ENCODE results near the gene PRMT2.
A peak's percentile ranks its signal among the peaks of the same experiment; 100 is the strongest.

Gene PRMT2

GRCh38 chr21:46635324-46636180, at the start of gene PRMT2:
Gene PRMT2, plus strand, starts transcription at chr21:46635674. Its CDS starts 1,278 bp downstream, at chr21:46636952.
- DNase-seq = peak; percentile 97

GRCh38 chr21:46594276-46594675, 41.2 kb upstream of the PRMT2 start:
- DNase-seq = no peak

DNA sequence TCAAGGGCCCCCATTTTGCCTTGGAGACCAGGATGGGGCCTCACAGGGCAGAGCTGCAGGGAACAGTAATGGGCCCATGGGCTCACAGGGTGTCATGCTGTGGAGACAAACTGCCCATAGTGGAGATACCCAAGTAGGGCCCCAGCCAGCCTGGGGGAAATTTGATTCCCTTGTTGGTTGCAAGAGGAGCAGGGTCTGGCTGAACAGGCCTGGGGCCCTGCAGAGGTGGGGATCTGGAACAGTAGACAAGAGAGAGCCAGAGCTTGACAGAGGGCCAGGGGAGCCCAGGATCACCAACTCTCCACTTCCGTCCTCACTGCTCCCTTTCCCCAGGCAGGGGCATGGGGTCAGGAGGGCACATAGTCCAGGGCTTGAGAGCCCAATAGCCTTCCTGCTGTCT, 39.3 kb upstream of the PRMT2 start:
- no peak for DNase-seq

GRCh38 chr21:46597031-46597430, 38.4 kb upstream of the PRMT2 start:
- no peak for DNase-seq

DNA sequence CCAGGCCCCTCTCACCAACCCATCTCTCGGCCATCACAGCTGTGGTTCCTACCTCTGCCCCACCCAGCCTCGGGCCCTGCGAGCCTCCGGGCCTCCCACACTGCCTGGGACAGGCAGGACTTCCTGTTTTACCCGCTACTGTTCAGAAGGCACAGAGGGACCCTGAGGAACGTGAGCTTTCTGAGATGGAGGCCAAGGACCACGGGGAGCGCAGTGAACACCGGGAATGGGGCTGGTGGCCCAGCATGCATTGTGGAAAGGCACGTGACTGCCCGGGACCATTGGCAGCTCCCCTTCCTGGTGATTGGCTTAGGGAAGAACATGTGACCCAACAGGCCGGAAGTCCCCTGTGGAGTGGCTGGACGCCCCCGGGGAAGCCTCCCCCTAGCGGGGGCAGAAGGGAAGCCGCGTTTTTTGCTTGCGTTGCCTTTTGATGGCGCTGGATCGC, 37.6 kb upstream of the PRMT2 start:
- DNase-seq = no peak

GRCh38 chr21:46598581-46599572, 36.6 kb upstream of the PRMT2 start:
- DNase-seq = peak; percentile 67

DNA sequence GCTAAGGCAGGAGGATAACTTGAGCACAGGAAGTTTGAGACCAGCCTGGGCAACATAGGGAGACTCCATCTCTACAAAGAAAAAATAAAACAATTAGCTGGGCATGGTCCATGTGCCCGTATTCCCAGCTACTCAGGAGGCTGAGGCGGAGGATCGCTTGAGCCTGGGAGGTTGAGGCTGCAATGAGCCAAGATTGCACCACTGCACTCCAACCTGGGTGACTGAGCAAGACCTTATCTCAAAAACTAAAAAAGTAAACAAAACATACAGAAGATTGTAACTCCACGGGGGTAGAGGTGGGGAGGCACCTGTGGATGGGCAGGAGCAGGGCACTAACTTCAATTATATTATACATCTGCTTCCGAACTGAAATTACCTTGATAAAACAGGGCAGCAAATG, 35.2 kb upstream of the PRMT2 start:
- no peak for DNase-seq

DNA sequence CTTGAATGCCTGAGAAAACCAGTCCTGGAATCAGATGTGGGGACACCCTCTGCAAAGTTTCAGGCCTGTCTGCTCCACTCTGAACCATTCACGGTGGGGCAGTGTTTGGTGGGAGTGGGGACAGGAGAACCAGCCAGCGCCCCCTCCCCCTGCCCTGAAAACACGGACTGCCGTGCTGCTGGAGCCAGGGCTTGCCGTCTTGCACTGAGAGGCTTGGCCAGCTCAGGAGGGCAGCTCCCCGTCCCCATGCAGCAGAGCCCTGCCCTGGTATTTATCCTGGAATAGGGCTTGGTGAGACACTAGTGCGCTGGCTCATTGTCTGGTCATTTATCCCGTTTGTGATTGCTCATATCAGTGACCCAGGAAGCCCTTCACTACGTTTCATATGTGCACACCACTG, 34.5 kb upstream of the PRMT2 start:
- no peak for DNase-seq

GRCh38 chr21:46603228-46603627, 32.2 kb upstream of the PRMT2 start:
- no peak for DNase-seq

- DNase-seq = no peak
Observed at GRCh38 chr21:46604329-46604974, 31.0 kb upstream of the PRMT2 start.

DNA sequence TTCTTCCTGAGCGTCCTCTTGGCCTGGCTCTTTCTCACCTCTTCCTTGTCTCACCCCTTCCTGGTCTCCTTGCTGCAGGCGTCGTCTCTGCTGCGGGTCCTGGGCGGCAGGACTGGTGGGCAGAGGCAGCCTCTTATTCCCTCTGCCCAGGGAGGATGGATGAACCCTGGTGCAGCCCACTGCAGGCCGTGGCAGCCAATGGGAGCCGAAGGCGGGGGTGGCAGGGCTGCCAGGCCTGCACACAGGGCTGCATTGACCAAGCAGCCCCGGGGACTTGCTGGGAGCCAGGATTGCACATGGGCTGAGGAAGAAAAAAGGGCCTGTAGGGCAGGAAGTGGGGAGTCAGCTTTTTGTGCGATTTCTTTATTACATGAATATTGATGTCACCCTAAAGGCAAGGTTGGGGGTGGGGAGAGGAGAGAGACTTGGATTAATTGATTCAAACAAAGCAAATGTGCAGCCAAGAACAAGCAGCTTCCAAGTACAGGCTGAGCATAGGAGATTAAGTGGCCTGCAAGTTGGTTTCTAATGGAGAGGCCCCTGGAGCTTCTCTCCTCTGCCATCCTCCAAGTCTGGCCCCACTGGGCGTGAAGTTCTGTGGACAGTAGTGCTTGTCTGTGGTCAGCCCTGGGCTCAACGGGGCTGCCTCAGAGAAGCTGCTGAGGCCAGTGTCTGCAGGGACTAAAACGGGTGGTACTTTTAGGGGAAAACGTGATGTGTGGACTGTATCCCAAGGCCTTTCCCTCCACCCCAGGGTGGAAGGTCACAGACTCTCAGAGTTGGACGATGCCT, 30.3 kb upstream of the PRMT2 start, which contains the start of gene S100B:
TSS of gene S100B (minus strand) at position 108 of the 792 bp plus-strand sequence. CDS start 2,667 bp downstream, outside the sequence.
- DNase-seq = peak; percentile 60

DNA sequence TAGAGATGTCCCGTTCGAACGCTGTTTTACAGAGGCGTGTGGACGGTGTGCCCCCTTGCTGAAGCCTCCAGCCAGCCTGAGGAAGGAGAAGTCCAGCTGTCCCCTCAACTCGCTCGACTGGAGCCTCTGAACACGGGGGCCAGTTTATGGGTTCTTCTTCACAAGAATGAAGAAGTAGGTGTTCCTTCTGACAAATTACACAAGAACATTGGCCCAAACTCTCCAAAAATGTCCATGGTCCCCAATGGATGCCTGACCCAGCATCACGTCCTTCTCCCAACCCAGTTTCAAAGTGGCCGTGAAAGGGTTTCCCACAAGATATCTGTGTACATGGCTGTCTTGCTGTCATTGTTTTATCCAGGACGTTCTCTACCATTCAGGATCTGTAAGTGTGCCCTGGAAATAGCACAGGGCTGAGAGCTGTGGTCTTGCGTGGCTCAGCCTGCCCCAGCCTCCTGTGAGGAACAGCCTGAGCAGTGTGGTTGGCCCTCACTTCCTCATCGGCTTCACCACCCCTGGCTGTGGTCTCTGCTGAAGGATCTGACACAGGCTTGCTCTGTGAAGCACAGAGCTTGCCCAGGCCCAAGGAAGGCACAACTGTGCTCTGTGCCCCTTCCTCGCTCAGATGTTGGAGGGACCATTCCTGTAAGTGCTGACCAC, 29.6 kb upstream of the PRMT2 start:
- no peak for DNase-seq

- DNase-seq = no peak
Observed at GRCh38 chr21:46606427-46606813, 29.1 kb upstream of the PRMT2 start.

GRCh38 chr21:46607636-46608035, 27.8 kb upstream of the PRMT2 start:
- no peak for DNase-seq

- DNase-seq = no peak
Observed at GRCh38 chr21:46608672-46609111, 26.8 kb upstream of the PRMT2 start.

- DNase-seq = no peak
Observed at GRCh38 chr21:46610018-46610701, 25.3 kb upstream of the PRMT2 start.

DNA sequence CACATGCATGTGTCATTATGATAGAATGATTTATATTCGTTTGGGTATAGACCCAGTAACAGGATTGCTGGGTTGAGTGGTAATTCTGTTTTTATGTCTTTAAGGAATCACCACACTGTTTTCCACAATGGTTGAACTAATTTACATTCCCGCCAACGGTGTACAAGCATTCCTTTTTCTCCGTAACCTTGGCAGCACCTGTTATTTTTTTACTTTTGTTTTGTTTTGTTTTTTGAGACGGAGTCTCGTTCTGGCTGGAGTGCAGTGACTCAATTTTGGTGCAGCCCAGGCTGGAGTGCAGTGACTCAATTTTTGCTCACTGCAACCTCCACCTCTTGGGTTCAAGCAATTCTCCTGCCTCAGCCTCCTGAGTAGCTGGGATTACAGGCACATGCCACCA, 22.1 kb upstream of the PRMT2 start:
- no peak for DNase-seq

DNA sequence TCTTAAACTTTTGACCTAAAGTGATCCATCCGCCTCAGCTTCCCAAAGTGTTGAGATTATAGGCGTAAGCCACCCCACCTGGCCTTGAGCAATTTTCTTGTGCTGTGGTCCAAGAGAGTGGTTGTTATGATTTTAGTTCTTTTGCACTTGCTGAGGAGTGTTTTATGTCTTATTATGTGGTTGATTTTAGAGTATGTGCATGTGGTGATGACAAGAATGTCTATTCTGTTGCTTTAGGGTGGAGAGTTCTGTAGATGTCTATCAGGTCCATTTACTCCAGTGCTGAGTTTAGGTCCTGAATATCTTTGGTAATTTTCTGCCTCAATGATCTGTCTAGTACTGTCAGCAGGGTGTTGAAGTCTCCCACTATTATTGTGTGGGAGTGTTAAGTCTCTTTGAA, 19.4 kb upstream of the PRMT2 start:
- DNase-seq = no peak

DNA sequence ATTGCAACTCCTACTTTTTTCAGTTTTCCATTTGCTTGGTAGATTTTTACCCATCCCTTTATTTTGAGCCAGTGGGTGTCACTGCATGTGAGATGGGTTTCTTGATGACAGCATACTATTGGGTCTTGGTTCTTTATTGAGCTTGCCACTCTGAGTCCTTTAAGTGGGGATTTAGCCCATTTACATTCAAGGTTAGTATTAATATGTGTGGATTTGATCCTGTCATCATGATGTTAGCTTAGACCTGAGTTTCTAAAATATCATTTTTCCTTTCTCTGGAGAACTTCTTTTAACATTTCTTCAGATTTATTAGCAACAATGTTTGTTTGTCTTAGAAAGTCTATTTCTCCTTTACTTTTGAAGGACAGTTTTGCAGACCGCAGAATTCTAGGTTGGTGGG, 18.8 kb upstream of the PRMT2 start:
- no peak for DNase-seq

DNA sequence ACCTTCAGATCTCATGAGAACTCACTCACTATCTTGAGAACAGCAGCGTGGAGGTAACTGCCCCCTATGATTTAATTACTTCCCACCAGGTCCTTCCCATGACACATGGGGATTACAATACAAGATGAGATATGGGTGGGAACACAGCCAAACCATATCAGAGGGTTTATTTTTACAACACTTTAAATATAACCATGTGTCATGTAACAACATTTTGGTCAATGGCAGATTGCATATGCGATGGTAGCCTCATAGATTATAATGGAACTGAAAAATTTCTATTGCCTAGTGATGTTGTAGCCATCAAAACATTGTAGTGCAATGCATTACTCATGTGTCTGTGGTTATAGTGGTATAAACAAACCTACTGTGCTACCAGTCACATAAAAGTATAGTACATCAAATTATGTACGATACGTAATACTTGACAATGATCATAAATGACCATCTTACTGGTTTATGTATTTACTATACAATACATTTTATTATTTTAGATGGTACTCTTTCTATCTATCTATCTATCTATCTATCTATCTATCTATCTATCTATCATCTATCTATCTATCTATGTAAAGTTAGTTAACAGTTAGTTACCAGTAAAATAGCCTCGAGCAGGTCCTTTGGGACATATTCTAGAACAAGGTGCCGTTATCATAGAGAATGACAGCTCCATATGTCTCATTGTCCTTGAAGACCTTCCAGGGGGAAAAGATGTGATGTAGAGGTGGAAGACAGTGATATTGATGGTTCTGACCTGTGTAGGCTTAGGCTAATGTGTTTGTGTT, 18.0 kb upstream of the PRMT2 start:
- DNase-seq = no peak
